Measurements from ENCODE around the gene ACIN1. TPM values are rescaled to one million over a fixed set of nuclear protein-coding genes. Genes with fewer than 3 reads are reported as not detected.

The ACIN1 gene
- total RNA-seq, 4 donors from 2014 or later, result 78.7 to 217 (median 103) TPM

DNA sequence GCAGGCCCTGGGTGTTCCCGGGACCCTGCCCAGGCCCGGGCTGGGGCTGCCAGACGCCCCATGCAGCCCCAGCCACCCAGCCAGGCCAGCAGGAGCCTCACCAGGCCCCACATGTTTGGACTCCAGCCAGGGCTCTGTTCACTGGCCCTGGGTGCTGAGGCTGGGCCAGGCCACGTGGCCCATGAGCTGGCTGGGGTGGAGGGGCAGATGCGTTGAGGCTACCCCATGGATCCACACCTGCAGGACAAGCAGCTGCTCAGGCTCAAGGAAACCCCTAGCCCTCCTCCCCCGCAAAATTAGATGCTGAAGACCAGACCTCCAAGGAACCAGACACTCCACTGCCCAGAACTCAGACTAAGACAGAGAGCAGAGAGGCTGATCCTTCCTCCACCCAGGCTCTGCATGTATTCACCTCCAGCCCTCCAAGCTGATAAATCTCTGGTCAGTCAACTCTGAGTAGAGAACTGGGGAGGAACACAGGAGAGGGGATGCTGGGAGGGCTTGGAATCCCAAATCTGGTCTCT, 39.3 kb downstream of the ACIN1 start:
- H3K4me3 ChIP-seq, result no peak overlapping the region
- H3K27ac ChIP-seq, result no peak overlapping the region
- TF ChIP-seq, protein P1, sequence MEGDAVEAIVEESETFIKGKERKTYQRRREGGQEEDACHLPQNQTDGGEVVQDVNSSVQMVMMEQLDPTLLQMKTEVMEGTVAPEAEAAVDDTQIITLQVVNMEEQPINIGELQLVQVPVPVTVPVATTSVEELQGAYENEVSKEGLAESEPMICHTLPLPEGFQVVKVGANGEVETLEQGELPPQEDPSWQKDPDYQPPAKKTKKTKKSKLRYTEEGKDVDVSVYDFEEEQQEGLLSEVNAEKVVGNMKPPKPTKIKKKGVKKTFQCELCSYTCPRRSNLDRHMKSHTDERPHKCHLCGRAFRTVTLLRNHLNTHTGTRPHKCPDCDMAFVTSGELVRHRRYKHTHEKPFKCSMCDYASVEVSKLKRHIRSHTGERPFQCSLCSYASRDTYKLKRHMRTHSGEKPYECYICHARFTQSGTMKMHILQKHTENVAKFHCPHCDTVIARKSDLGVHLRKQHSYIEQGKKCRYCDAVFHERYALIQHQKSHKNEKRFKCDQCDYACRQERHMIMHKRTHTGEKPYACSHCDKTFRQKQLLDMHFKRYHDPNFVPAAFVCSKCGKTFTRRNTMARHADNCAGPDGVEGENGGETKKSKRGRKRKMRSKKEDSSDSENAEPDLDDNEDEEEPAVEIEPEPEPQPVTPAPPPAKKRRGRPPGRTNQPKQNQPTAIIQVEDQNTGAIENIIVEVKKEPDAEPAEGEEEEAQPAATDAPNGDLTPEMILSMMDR (IDR thresholded peaks at IDR 0.05), result no peak
- TF ChIP-seq POLR2AphosphoS5 (IDR thresholded peaks at IDR 0.05), result no peak
- no peak for TF ChIP-seq EP300 (IDR thresholded peaks at IDR 0.05)
- no peak for TF ChIP-seq POLR2A (IDR thresholded peaks at IDR 0.05)
- H3K27me3 ChIP-seq, result no peaks in the 10 kb centered on the region
- 75% methylated on average over 3 of the region's 6 CpGs for WGBS
- DNase-seq (ENCODE audit: low spot score in 2 of 2), result no peak
- peaks cover 21% of the 10 kb centered on the region for H3K36me3 ChIP-seq
- H3K4me1 ChIP-seq, result peaks cover 20% of the 10 kb centered on the region
- H3K9me3 ChIP-seq, result no peaks in the 10 kb centered on the region

DNA sequence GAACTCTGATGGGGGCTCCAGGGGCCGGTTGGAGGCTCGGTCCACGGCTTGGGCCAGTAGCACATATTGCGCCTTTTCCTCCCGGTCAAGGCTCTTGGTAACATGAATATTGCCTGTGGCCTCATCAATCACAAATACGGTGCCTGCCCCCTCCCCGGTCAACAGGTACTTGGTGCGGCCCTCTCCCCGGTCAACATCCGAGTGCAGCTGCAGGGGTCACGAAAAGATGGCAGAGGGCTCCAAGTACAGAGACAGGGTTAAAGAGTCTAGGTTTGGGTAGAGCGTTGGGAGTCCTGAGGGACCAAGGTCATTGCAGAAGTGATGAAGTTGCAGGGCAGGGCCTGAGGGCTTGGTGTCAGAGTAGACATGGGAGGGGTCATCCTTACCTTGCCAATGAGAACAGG, 39.8 kb downstream of the ACIN1 start:
- H3K4me3 ChIP-seq, result no peak overlapping the region
- no peaks in the 10 kb centered on the region for H3K27me3 ChIP-seq
- peaks cover 16% of the 10 kb centered on the region for H3K36me3 ChIP-seq
- no peak for DNase-seq (ENCODE audit: low spot score in 2 of 2)
- H3K27ac ChIP-seq, result no peak overlapping the region
- TF ChIP-seq, protein P1 (IDR thresholded peaks at IDR 0.05), result no peak
- H3K9me3 ChIP-seq, result no peaks in the 10 kb centered on the region
- peaks cover 20% of the 10 kb centered on the region for H3K4me1 ChIP-seq
- 99% methylated on average over 12 of the region's 12 CpGs for WGBS

DNA sequence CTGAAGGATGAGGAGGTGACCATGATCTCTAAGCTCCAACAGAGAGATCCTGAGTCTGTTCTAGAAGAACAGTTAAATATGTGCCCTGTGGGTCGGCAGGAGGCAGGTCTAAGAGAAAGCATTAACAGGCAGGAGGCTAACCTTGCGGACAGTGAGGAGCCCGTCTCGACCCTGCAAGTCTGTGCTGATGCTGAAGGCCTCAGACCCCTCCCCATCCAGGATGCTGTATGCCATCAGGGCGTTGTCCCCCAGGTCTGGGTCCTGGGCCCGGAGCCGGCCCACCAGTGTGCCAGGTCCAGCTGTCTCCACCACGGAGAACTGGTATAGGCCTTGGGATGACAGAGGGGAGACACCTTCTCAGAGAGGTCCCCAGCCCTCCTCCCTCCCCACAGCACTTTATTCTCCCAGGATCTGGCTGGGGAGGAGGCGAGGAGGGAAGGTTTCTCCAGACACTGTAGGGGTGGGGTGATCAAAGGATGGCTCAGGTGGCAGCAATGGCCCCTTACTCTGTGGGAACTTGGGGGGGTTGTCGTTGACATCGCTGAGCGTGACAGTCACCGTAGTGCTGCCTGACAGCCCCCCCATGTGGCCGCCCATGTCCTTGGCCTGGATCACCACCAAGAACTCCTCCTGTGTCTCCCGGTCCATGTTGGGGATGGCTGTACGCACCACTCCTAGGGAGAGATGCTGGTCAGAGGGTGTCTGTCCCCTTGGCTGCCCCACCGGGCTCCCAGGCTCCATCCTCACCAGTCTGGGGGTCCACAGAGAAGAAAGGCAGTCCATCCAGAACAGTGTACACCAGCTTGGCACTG, 40.7 kb downstream of the ACIN1 start:
- WGBS, result 80% methylated on average over 16 of the region's 17 CpGs
- DNase-seq (ENCODE audit: low spot score in 2 of 2), result no peak
- no peak overlapping the region for H3K27ac ChIP-seq
- TF ChIP-seq EP300 (IDR thresholded peaks at IDR 0.05) (no peak), POLR2A (IDR thresholded peaks at IDR 0.05) (no peak), POLR2AphosphoS5 (IDR thresholded peaks at IDR 0.05) (no peak)
- TF ChIP-seq, protein P1 (IDR thresholded peaks at IDR 0.05), result no peak
- no peaks in the 10 kb centered on the region for H3K9me3 ChIP-seq
- peaks cover 20% of the 10 kb centered on the region for H3K4me1 ChIP-seq
- no peak overlapping the region for H3K4me3 ChIP-seq
- H3K36me3 ChIP-seq, result peaks cover 7% of the 10 kb centered on the region
- H3K27me3 ChIP-seq, result no peaks in the 10 kb centered on the region

DNA sequence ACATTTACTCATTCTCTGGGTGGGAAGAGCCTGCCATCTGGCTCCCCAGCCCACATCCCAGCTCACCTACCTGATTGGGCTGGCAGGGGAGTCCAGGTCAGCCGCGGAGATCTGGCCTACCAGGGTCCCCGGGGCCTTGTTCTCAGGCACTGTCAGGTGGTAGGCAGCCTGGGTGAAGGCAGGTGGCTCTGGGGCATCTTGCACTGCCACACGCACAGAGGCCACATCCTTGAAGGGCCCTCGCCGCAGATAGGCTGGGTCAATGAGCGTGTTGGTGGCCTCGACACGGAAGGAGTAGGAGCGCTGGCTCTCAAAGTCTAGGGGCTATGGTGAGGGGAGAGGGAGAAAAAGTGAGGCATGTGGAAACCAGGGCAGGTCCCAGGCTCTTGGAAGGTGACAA, 41.5 kb downstream of the ACIN1 start:
- Histone ChIP-seq H3K4me3 (no peak overlapping the region), H3K27me3 (no peaks in the 10 kb centered on the region), H3K36me3 (no peaks in the 10 kb centered on the region), H3K27ac (no peak overlapping the region), H3K9me3 (no peaks in the 10 kb centered on the region), H3K4me1 (peaks cover 20% of the 10 kb centered on the region)
- TF ChIP-seq EP300 (IDR thresholded peaks at IDR 0.05), result no peak
- TF ChIP-seq POLR2A (IDR thresholded peaks at IDR 0.05), result no peak
- TF ChIP-seq, protein P1 (IDR thresholded peaks at IDR 0.05), result no peak
- no peak for TF ChIP-seq POLR2AphosphoS5 (IDR thresholded peaks at IDR 0.05)
- 99% methylated on average over 8 of the region's 10 CpGs for WGBS
- no peak for DNase-seq (ENCODE audit: low spot score in 2 of 2)

DNA sequence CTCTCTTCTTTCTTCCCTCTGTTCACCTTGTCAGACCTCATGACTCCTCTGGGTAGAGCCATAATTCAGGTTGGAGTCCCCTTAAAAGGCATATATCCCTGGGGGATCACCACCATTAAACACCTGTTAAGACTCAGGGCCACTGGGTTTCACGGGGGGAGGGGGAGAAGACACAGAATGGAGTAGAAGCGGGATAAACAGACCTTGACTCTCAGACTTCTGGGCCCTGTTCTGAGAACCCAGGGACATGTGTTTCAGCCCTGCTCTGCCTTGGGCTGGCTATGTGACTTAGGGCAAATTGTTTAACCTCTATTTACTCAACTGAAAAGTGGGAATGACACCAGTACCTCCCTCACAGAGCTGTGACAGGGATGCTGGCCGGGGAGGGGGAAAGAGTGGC, 42.3 kb downstream of the ACIN1 start:
- Histone ChIP-seq H3K27ac (no peak overlapping the region), H3K36me3 (no peaks in the 10 kb centered on the region), H3K9me3 (no peaks in the 10 kb centered on the region), H3K27me3 (no peaks in the 10 kb centered on the region), H3K4me1 (peaks cover 15% of the 10 kb centered on the region), H3K4me3 (no peak overlapping the region)
- 74% methylated on average over 3 of the region's 3 CpGs for WGBS
- DNase-seq (ENCODE audit: low spot score in 2 of 2), result peak in 1 of 2 donors; percentile 26
- TF ChIP-seq, protein P1 (IDR thresholded peaks at IDR 0.05), result no peak
- no peak for TF ChIP-seq POLR2AphosphoS5 (IDR thresholded peaks at IDR 0.05)
- TF ChIP-seq EP300 (IDR thresholded peaks at IDR 0.05), result no peak
- no peak for TF ChIP-seq POLR2A (IDR thresholded peaks at IDR 0.05)
